Progenitor cell of endocrine pancreas (in vitro differentiated cells): ENCODE data around the gene HES4. TPM values are rescaled to one million over a fixed set of nuclear protein-coding genes. Genes with fewer than 3 reads are reported as not detected.

ENCODE experiments used
- DNase-seq: peaks from one replicate; pipeline ENCODE4 v3.0.0; 2021; ENCODE audit warnings: low spot score; ENCODE audit not compliant: unreplicated experiment
- H3K27ac Mint-ChIP-seq: 2 replicates; pipeline ENCODE4 v1.8.0; 2021; ENCODE audit warnings: mild to moderate bottlenecking, moderate library complexity, mixed read lengths
- H3K27me3 Mint-ChIP-seq: 2 replicates; pipeline ENCODE4 v1.8.0; 2021; ENCODE audit warnings: mixed read lengths
- H3K36me3 Mint-ChIP-seq: 2 replicates; pipeline ENCODE4 v1.8.0; 2022; ENCODE audit warnings: mixed read lengths; ENCODE audit not compliant: insufficient read depth
- H3K4me1 Mint-ChIP-seq: 2 replicates; pipeline ENCODE4 v1.8.0; 2021; ENCODE audit warnings: low read depth, mixed read lengths
- H3K4me3 Mint-ChIP-seq: 2 replicates; pipeline ENCODE4 v1.8.0; 2021; ENCODE audit warnings: low read depth, mild to moderate bottlenecking, moderate library complexity, mixed read lengths
- H3K9me3 Mint-ChIP-seq: 2 replicates; pipeline ENCODE4 v1.8.0; 2021; ENCODE audit warnings: low read depth, mixed read lengths
- total RNA-seq: library from RNA; stranded (reverse); gene quantifications from 2 replicates; pipeline ENCODE4 v1.2.1, GENCODE V29; 2021
- TF ChIP-seq, protein P1 (sequence below): fragments of 200-600 bp; sonication (generic); IDR thresholded peaks from one replicate; pipeline ENCODE4 v1.5.0; 2021; ENCODE audit warnings: antibody characterized with exemption, mild to moderate bottlenecking; ENCODE audit not compliant: unreplicated experiment

HES4 gene
- total RNA-seq, 1 donor from 2014 or later: 83.8 TPM

DNA sequence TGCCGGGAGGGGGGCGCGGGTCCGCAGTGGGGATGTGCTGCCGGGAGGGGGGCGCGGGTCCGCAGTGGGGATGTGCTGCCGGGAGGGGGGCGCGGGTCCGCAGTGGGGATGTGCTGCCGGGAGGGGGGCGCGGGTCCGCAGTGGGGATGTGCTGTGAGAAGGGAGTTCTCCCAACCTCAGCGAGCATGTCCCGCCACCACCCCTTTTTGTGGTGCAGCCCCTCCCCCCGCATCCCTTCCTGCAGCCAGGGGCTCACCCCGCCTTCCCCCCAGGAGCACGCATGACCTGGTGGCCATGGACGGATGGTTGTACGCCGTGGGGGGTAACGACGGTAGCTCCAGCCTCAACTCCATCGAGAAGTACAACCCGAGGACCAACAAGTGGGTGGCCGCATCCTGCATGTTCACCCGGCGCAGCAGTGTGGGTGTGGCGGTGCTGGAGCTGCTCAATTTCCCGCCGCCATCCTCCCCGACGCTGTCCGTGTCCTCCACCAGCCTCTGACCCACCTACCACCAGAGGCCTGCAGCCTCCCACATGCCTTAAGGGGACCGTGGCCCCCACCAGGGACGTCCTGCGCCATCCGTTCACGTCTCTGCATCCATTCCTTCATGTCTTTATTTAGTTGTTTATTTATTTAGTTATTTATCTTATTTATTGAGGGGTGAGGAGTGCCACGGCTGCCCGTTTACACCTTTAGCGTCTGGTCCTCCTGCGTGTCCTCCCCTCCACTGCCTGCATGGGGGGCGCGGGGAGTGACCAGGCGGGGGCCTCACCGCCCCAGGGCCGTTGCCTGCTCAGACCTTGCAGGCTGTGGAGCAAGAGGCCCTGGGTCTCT lies 35.0 kb downstream of the HES4 start:
- H3K4me1 Mint-ChIP-seq: no peaks in the 10 kb centered on the region
- TF ChIP-seq, protein P1, sequence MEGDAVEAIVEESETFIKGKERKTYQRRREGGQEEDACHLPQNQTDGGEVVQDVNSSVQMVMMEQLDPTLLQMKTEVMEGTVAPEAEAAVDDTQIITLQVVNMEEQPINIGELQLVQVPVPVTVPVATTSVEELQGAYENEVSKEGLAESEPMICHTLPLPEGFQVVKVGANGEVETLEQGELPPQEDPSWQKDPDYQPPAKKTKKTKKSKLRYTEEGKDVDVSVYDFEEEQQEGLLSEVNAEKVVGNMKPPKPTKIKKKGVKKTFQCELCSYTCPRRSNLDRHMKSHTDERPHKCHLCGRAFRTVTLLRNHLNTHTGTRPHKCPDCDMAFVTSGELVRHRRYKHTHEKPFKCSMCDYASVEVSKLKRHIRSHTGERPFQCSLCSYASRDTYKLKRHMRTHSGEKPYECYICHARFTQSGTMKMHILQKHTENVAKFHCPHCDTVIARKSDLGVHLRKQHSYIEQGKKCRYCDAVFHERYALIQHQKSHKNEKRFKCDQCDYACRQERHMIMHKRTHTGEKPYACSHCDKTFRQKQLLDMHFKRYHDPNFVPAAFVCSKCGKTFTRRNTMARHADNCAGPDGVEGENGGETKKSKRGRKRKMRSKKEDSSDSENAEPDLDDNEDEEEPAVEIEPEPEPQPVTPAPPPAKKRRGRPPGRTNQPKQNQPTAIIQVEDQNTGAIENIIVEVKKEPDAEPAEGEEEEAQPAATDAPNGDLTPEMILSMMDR: no peak
- peaks cover 1% of the 10 kb centered on the region for H3K36me3 Mint-ChIP-seq
- DNase-seq: no peak
- no peak overlapping the region for H3K27ac Mint-ChIP-seq
- peaks cover 25% of the 10 kb centered on the region for H3K27me3 Mint-ChIP-seq
- no peak overlapping the region for H3K4me3 Mint-ChIP-seq
- H3K9me3 Mint-ChIP-seq: no peaks in the 10 kb centered on the region

DNA sequence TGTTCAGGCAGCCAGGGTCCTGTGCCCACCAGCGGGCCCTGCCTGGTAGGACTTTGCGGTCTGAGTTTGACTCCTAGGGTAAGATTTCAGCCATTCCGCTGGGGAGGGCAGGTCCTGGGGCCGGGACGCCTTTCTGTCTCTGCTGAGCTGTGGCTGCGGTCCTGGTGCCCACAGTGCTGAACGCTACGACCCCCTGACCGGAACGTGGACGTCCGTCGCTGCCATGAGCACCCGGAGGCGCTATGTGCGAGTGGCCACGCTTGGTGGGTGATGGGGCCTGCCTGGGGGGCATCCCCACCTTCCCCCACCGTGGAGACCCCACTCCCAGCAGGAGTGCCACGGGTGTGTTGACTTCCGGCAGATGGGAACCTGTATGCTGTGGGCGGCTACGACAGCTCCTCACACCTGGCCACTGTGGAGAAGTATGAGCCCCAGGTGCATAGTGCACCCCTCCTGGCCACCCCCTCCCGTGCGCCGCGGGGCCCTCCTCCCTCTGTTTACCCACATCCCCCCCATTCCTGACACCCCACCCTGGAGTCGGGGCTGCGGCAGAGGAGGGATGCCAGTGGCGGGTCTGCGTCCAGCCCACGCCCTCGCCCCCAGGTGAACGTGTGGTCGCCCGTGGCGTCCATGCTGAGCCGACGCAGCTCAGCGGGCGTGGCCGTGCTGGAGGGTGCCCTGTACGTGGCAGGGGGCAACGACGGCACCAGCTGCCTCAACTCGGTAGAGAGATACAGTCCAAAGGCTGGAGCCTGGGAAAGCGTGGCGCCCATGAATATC lies 36.0 kb downstream of the HES4 start:
- no peak overlapping the region for H3K4me3 Mint-ChIP-seq
- H3K4me1 Mint-ChIP-seq: no peaks in the 10 kb centered on the region
- H3K27me3 Mint-ChIP-seq: peaks cover 16% of the 10 kb centered on the region
- no peak overlapping the region for H3K27ac Mint-ChIP-seq
- no peaks in the 10 kb centered on the region for H3K9me3 Mint-ChIP-seq
- H3K36me3 Mint-ChIP-seq: peaks cover 1% of the 10 kb centered on the region
- TF ChIP-seq, protein P1: no peak
- DNase-seq: no peak

DNA sequence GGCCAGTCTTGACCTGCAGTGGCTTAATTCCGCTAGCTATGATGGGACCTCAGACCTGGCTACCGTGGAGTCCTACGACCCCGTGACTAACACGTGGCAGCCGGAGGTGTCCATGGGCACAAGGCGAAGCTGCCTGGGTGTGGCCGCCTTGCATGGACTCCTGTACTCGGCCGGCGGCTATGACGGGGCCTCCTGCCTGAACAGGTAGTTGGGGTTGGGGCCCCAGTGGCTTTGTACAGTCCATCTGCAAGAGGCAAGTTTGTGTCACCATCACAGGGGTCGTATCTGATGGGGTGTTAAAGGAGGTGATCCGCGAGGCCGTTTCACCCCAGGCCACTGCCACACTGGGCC lies 36.6 kb downstream of the HES4 start:
- Mint-ChIP-seq H3K36me3 (peaks cover 1% of the 10 kb centered on the region), H3K27ac (no peak overlapping the region), H3K4me1 (peaks cover 3% of the 10 kb centered on the region), H3K4me3 (no peak overlapping the region), H3K27me3 (peaks cover 9% of the 10 kb centered on the region), H3K9me3 (no peaks in the 10 kb centered on the region)
- TF ChIP-seq, protein P1: no peak
- DNase-seq: no peak

DNA sequence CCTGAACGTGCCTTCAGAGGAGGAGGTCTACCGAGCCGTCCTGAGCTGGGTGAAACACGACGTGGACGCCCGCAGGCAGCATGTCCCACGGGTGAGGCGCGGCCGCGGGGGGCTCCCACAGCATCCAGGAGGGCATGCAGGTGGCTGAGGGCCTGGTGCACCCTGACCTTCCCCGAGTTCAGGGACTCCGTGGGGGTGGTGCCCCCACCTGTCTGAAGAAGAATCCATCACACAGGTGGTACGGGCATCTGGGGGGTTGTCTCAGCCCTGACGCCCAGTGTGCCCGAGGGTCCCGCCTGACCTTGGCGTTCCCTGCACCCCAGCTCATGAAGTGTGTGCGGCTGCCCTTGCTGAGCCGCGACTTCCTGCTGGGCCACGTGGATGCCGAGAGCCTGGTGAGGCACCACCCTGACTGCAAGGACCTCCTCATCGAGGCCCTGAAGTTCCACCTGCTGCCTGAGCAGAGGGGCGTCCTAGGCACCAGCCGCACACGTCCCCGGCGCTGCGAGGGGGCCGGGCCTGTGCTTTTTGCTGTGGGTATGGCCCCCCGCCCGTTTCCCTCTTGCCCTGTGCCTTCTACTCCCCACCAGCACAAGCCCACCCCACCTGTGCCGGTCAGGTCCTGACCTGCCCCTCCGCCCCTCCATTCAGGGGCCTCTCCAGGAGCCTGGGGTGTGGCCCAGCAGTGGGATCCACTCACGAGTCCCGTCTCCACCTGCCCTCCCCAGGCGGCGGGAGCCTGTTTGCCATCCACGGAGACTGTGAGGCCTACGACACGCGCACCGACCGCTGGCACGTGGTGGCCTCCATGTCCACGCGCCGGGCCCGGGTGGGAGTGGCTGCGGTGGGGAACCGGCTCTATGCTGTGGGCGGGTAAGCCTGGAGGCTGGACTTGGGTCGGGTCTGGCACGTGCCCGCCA lies 37.3 kb downstream of the HES4 start:
- TF ChIP-seq, protein P1: no peak
- H3K4me3 Mint-ChIP-seq: peak overlapping the region; percentile 57
- no peaks in the 10 kb centered on the region for H3K9me3 Mint-ChIP-seq
- no peak for DNase-seq
- H3K36me3 Mint-ChIP-seq: peaks cover 3% of the 10 kb centered on the region
- no peak overlapping the region for H3K27ac Mint-ChIP-seq
- peaks cover 5% of the 10 kb centered on the region for H3K4me1 Mint-ChIP-seq
- peaks cover 6% of the 10 kb centered on the region for H3K27me3 Mint-ChIP-seq
